Measurements from ENCODE around the gene DUSP9.

Gene DUSP9

DNA sequence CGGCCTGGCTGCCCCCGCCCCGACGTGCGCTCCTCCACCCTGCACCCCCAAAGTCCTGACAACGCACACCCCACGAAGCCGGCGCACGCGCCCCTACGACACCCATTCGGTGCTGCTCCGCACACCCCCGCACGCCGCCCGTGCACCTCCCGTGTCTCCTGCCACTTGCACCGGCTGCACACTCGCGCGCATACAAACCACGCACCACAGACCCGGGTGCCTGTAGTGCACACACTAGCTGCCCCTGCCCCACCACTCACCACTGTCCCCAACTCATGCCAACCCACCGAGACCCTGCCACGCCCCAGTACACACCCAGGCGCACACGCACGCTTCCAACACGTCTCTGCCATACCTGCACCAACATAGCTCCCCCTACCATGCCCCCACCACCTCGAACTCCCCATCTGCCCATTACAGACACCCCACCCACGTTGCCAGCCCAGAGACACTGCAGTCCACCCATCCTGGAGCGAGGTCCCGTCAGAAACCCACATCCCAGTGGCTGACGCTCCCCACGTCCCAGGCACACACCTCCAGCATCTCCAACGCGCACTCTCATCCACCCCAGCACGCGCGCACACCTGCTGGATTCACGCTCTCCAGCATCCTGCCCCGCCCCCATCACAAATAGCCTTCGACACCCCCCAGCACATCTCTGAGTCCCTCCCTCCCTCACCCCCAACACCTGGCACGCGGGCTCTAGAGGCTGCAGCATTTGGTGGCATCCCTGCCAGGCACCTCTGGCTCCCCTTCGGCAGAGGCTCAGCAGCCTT lies 4.2 kb upstream of the DUSP9 start:
- no peak for DNase-seq (ENCODE audit: low read depth)
- H3K4me3 ChIP-seq (ENCODE audit: control insufficient read depth, low read depth, low read length), result no peak overlapping the region
- TF ChIP-seq, protein P1, sequence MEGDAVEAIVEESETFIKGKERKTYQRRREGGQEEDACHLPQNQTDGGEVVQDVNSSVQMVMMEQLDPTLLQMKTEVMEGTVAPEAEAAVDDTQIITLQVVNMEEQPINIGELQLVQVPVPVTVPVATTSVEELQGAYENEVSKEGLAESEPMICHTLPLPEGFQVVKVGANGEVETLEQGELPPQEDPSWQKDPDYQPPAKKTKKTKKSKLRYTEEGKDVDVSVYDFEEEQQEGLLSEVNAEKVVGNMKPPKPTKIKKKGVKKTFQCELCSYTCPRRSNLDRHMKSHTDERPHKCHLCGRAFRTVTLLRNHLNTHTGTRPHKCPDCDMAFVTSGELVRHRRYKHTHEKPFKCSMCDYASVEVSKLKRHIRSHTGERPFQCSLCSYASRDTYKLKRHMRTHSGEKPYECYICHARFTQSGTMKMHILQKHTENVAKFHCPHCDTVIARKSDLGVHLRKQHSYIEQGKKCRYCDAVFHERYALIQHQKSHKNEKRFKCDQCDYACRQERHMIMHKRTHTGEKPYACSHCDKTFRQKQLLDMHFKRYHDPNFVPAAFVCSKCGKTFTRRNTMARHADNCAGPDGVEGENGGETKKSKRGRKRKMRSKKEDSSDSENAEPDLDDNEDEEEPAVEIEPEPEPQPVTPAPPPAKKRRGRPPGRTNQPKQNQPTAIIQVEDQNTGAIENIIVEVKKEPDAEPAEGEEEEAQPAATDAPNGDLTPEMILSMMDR (conservative IDR thresholded peaks at IDR 0.05; ENCODE audit: control insufficient read depth, insufficient read depth, low read depth, low read length), result no peak

- H3K4me3 ChIP-seq (ENCODE audit: control insufficient read depth, low read depth, low read length), result no peak overlapping the region
- no peak for DNase-seq (ENCODE audit: low read depth)
- TF ChIP-seq, protein P1 (conservative IDR thresholded peaks at IDR 0.05; ENCODE audit: control insufficient read depth, insufficient read depth, low read depth, low read length), result no peak
Observed at GRCh38 chrX:153643431-153644351, 3.3 kb upstream of the DUSP9 start.

- H3K4me3 ChIP-seq (ENCODE audit: control insufficient read depth, low read depth, low read length), result no peak overlapping the region
- no peak for DNase-seq (ENCODE audit: low read depth)
- TF ChIP-seq, protein P1 (conservative IDR thresholded peaks at IDR 0.05; ENCODE audit: control insufficient read depth, insufficient read depth, low read depth, low read length), result no peak
Observed at GRCh38 chrX:153644356-153645125, 2.5 kb upstream of the DUSP9 start.

DNA sequence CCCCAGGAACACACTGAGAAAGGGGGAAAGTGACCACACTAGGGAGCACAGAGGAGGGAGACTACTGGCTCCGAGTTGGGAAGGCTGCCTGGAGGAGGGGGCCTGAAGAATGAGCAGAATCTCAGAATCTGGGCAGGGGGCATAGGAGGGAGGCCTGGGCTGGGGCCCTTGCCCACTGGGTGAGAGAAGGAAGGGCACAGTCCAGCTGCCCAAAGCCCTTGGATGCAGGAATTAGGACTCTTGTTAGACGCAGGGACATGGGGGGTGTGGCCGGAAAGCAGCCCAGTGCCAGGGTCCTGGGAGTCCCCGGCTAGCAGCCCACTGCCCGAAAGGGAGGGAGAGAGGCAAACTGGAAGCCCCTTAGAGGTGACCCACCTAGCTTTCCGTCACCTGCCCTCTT lies 1.9 kb upstream of the DUSP9 start:
- TF ChIP-seq, protein P1 (conservative IDR thresholded peaks at IDR 0.05; ENCODE audit: control insufficient read depth, insufficient read depth, low read depth, low read length), result no peak
- no peak overlapping the region for H3K4me3 ChIP-seq (ENCODE audit: control insufficient read depth, low read depth, low read length)
- DNase-seq (ENCODE audit: low read depth), result no peak

DNA sequence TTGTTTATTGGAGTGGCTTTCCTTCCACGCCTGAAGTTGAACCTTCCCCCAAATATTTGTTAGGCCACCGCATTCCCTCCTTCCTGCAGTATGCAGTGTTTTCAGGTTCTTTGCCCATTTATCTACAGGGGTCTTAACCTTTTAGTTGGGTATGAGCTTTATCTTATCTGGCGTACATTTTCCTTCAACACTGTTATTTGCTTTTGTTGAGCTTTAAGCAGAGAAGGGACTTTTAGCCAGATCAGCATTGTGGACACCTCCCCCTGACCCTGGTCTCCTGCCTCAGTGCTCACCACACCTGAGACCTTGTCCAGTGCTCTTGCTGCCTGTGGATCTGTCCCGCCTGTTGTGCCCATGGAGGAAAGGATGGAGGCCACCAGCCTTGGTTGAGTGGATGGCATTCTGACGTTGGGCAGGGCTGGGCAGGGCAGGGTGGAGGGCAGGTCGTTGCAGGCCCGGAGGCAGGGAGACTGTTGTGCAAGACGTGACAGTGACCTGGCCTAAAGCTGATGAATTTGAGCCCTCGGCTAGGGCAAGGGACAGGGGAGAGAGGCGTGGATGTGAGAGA lies 998 bp upstream of the DUSP9 start:
- TF ChIP-seq, protein P1 (conservative IDR thresholded peaks at IDR 0.05; ENCODE audit: control insufficient read depth, insufficient read depth, low read depth, low read length), result no peak
- no peak overlapping the region for H3K4me3 ChIP-seq (ENCODE audit: control insufficient read depth, low read depth, low read length)
- DNase-seq (ENCODE audit: low read depth), result no peak
